Measurements from ENCODE around the gene CORT. TPM values are rescaled to one million over a fixed set of nuclear protein-coding genes. Genes with fewer than 3 reads are reported as not detected.
"Not testable (repeated sequence)": the region's sequence is repeated elsewhere in the genome, so short reads cannot be mapped to it uniquely, and the experiment has no call there.

The CORT gene
- total RNA-seq, 1 donor from 2014 or later = 0.26 TPM

DNA sequence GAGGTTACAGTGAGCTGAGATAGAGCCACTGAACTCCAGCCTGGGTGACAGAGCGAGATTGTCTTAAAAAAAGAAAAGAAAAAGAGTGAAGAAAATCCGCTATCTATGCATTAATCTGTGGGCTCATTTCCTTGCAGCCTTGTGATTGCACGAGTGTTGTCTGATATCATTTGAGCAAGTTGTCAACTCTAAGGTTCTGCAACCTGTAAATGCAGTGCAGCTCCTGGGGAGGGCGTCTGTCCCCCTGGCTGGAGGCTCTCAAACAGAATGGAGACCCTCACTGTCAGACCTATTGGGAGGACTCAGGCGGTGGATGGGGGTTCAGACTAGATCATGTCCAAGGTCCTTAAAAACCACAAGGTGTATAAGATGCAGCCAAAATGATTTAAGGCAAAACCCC, 6.2 kb downstream of the CORT start:
- DNase-seq (ENCODE audit: low read depth) (no peak), FAIRE-seq (no peak)
- Histone ChIP-seq H3K27me3 (ENCODE audit: control insufficient read depth, insufficient read depth, low read length) (no peaks in the 10 kb centered on the region), H3K36me3 (ENCODE audit: control insufficient read depth, insufficient read depth, low read length) (no peaks in the 10 kb centered on the region), H3K4me3 (ENCODE audit: low read depth, low read length) (no peak overlapping the region)
- TF ChIP-seq, protein P1, sequence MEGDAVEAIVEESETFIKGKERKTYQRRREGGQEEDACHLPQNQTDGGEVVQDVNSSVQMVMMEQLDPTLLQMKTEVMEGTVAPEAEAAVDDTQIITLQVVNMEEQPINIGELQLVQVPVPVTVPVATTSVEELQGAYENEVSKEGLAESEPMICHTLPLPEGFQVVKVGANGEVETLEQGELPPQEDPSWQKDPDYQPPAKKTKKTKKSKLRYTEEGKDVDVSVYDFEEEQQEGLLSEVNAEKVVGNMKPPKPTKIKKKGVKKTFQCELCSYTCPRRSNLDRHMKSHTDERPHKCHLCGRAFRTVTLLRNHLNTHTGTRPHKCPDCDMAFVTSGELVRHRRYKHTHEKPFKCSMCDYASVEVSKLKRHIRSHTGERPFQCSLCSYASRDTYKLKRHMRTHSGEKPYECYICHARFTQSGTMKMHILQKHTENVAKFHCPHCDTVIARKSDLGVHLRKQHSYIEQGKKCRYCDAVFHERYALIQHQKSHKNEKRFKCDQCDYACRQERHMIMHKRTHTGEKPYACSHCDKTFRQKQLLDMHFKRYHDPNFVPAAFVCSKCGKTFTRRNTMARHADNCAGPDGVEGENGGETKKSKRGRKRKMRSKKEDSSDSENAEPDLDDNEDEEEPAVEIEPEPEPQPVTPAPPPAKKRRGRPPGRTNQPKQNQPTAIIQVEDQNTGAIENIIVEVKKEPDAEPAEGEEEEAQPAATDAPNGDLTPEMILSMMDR (IDR thresholded peaks at IDR 0.05; ENCODE audit: insufficient read depth, low read length, severe bottlenecking) = peak; percentile 12

DNA sequence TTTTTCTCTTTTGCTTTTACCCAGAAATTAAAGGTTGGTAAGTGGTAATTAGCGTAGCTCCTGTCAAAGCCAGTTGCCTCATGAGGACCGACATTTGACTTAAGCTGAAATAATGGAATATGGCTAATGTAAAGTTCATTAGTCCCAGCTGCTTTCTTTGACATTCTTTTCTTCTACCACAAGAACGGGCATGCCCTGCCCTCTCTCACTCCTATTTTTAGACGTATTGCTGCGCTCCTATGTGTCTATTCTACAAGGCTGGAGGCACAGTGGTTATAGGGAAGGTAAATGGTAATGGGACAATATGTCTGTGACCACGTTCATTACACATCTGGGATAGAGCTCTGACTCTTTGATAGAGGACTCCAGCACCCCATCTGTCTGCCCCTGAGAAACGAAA, 6.8 kb downstream of the CORT start:
- TF ChIP-seq, protein P1 (IDR thresholded peaks at IDR 0.05; ENCODE audit: insufficient read depth, low read length, severe bottlenecking) = no peak
- no peak for FAIRE-seq

GRCh38 chr1:10457462-10457861, 7.6 kb downstream of the CORT start:
- FAIRE-seq; DNase-seq (ENCODE audit: low read depth); H3K27me3 ChIP-seq (ENCODE audit: control insufficient read depth, insufficient read depth, low read length); H3K4me3 ChIP-seq (ENCODE audit: low read depth, low read length); H3K36me3 ChIP-seq (ENCODE audit: control insufficient read depth, insufficient read depth, low read length): not testable (repeated sequence)

More for the DNA sequence above, 6.8 kb downstream of the CORT start:
- Histone ChIP-seq H3K27me3 (ENCODE audit: control insufficient read depth, insufficient read depth, low read length) (no peaks in the 10 kb centered on the region), H3K36me3 (ENCODE audit: control insufficient read depth, insufficient read depth, low read length) (peaks cover 2% of the 10 kb centered on the region), H3K4me3 (ENCODE audit: low read depth, low read length) (no peak overlapping the region)
- DNase-seq (ENCODE audit: low read depth) = peak; percentile 75

- FAIRE-seq = no peak
- TF ChIP-seq, protein P1 (IDR thresholded peaks at IDR 0.05; ENCODE audit: insufficient read depth, low read length, severe bottlenecking) = no peak
- Histone ChIP-seq H3K36me3 (ENCODE audit: control insufficient read depth, insufficient read depth, low read length) (peaks cover 6% of the 10 kb centered on the region), H3K27me3 (ENCODE audit: control insufficient read depth, insufficient read depth, low read length) (no peaks in the 10 kb centered on the region), H3K4me3 (ENCODE audit: low read depth, low read length) (no peak overlapping the region)
- DNase-seq (ENCODE audit: low read depth) = no peak
Measured at GRCh38 chr1:10457875-10458274, 8.0 kb downstream of the CORT start.

DNA sequence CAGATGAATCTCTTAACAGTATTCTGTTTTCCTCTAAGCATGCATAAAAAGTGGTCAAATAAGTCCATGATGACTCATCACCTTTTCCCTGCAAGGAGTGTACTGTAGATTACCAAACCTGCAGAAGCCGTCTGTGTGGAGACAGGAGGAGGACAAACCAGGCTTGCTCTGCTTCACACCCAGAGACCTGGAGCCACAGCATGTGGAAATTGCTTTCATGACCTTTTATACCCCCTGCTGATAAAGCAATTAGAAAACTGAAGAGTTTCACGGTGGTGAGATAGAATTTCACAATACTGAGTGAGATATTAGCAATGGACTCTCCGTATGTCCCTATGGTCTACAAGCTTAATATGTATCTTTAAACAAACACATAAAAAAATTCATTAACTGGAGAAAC, 9.4 kb downstream of the CORT start:
- peak; percentile 90 for DNase-seq (ENCODE audit: low read depth)
- peak; percentile 68 for FAIRE-seq
- peaks cover 6% of the 10 kb centered on the region for H3K36me3 ChIP-seq (ENCODE audit: control insufficient read depth, insufficient read depth, low read length)
- no peaks in the 10 kb centered on the region for H3K27me3 ChIP-seq (ENCODE audit: control insufficient read depth, insufficient read depth, low read length)
- TF ChIP-seq, protein P1 (IDR thresholded peaks at IDR 0.05; ENCODE audit: insufficient read depth, low read length, severe bottlenecking) = no peak
- H3K4me3 ChIP-seq (ENCODE audit: low read depth, low read length) = no peak overlapping the region

DNA sequence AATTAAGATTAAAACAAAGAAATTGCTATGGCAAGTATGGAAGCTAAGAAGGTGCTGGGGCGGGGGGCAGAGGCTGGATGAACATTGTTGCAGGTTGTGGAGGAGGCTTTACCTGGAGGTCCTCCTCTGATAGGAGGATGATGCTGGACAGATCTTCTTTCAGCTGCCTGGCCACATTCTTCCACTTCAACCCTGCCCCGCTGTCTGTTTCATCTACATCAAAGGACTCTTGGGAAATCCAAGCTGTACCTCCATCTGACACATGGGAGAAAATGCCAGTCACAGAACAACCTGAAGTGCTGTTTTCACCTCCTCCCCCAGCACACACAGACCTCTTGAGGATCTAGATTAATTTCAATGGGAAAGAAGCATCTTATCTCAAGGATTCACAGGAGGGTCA, 17.2 kb downstream of the CORT start:
- TF ChIP-seq, protein P1 (IDR thresholded peaks at IDR 0.05; ENCODE audit: insufficient read depth, low read length, severe bottlenecking) = no peak
- FAIRE-seq = no peak
- H3K4me3 ChIP-seq (ENCODE audit: low read depth, low read length) = no peak overlapping the region
- peaks cover 18% of the 10 kb centered on the region for H3K36me3 ChIP-seq (ENCODE audit: control insufficient read depth, insufficient read depth, low read length)
- no peak for DNase-seq (ENCODE audit: low read depth)
- no peaks in the 10 kb centered on the region for H3K27me3 ChIP-seq (ENCODE audit: control insufficient read depth, insufficient read depth, low read length)

Data from bronchial epithelial cell (primary cell).